Adrenal gland (tissue), 12 donors: Measurements from ENCODE around the gene NHSL1. TPM values are rescaled to one million over a fixed set of nuclear protein-coding genes. Genes with fewer than 3 reads are reported as not detected.

Source experiments
- DNase-seq, 7 donors: peaks; one replicate each; pipeline ENCODE4 v3.0.0-alpha.2; 2019 to 2020
- H3K27ac ChIP-seq, 5 donors: fragments of 200-600 bp; sonication (generic) in 4 of 5; 1 replicate in 3 of 5; 2 replicates in 2 of 5; pipeline versions ENCODE4 v1.5.1 to v1.8.0; 2016 to 2020; ENCODE audit warnings: mild to moderate bottlenecking in 1 of 5
- H3K27me3 ChIP-seq: fragments of 200-600 bp; 2 replicates; pipeline ENCODE4 v1.8.0; 2021
- H3K36me3 ChIP-seq, 2 donors: fragments of 200-600 bp; replicated peaks in 1 of 2; 1 replicate in 1 of 2; 2 replicates in 1 of 2; pipeline versions ENCODE4 v1.5.1 to v1.8.0; 2018 to 2022
- H3K4me1 ChIP-seq, 2 donors: fragments of 200-600 bp; replicated peaks in 1 of 2; 1 replicate in 1 of 2; 2 replicates in 1 of 2; pipeline versions ENCODE4 v1.5.1 to v1.8.0; 2018 to 2021
- H3K4me3 ChIP-seq, 4 donors: fragments of 200-600 bp; sonication (generic) in 3 of 4; one replicate each; pipeline ENCODE4 v1.5.1; 2016 to 2018
- H3K9me3 ChIP-seq, 3 donors: fragments of 200-600 bp; sonication (generic) in 1 of 3; replicated peaks in 1 of 3; 1 replicate in 2 of 3; 2 replicates in 1 of 3; pipeline versions ENCODE4 v1.5.1 to v1.8.0; 2016 to 2021
- POLR2A ChIP-seq, 2 donors: fragments of 450-650 bp; IDR thresholded peaks; one replicate each; pipeline ENCODE4 v1.6.1; 2017; ENCODE audit warnings: antibody characterized with exemption in 2 of 2, mild to moderate bottlenecking in 2 of 2, moderate library complexity in 1 of 2
- WGBS, 4 donors: extraction: QIAGEN DNeasy Blood & Tissue Kit in 2 of 4; methylation state at CpG; one replicate each; pipeline versions ENCODE4 v1.1.5 to v1.1.7; 2013 to 2017; 5-methylcytosine and 5-hydroxymethylcytosine counted together
- intact Hi-C, 2 donors: fragments of 100-400 bp; cut with DNase I; formaldehyde crosslinking; loops; one replicate each; pipeline versions ENCODE4 v1.14.1 to v1.15.0; 2022 to 2023
- polyA plus RNA-seq, 3 donors: library from polyadenylated mRNA; stranded (reverse); fragments of 200-250 nt in 2 of 3; fragments of 350-450 nt in 1 of 3; fragmentation: Illumina TruSeq in 1 of 3; extraction: RNeasy Lipid Tissue Mini Kit (QIAGEN cat#74804) in 1 of 3; gene quantifications; one replicate each; pipeline ENCODE4 v1.2.3, GENCODE V29; 2013 to 2014
- total RNA-seq, 9 donors: library from RNA; depleted of rRNA in 4 of 9; stranded (reverse); fragments of >200 nt in 4 of 9; fragments of 120-200 nt in 1 of 9; fragmentation: NEBNext Ultra II Directional in 1 of 9; extraction: Animal tissue kit (Norgen Biotek cat#: 25700) in 1 of 9; gene quantifications; one replicate each; pipeline versions ENCODE4 v1.1.0 to v1.2.4, GENCODE V29; 2013 to 2023
- TF ChIP-seq, protein P1 (sequence below), 6 experiments: fragments of 450-650 bp in 4 of 6; fragments of 200-600 bp in 2 of 6; sonication (generic) in 1 of 6; IDR thresholded peaks; 1 replicate in 5 of 6; 2 replicates in 1 of 6; pipeline versions ENCODE4 v1.5.1 to v1.8.0; 2016 to 2021; ENCODE audit warnings: antibody characterized with exemption in 6 of 6, mild to moderate bottlenecking in 2 of 6, moderate library complexity in 1 of 6
- donor health status: healthy with polysubstance abuse.
- donor health status: Bipolar disorder and iron deficiency.
- donor health status: DM: yes; HTN: yes; CAD: no.
- donor health status: DM: no; HTN: no; CAD: no.
- donor health status: DM: no; HTN: no; CAD: no.
- donor health status: DM: yes; HTN: yes; CAD: no.

NHSL1 gene
- total and polyA plus RNA-seq, 12 donors = 1.2 to 12.7 (median 5.3) TPM

DNA sequence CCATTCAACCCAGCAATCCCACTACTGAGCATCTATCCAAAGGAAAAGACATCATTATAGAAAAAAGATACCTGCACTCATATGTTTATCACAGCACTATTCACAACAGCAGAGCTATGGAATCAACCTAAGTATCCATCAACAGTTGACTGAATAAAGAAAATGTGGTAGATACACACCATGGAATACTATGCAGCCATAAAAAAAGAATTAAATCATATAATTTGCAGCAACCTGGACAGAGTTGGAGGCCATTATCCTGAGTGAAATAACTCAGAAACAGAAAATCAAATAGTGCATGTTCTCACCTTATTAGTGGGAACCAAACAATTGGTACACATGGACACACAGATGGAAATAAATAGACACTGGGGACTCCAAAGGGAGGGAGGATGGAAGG, 23.2 kb downstream of the NHSL1 start:
- intact Hi-C loops = no loop called here
- Histone ChIP-seq H3K4me1 (peaks cover 0 to 6% of the 10 kb centered on the region in 2 donors), H3K27me3 (no peaks in the 10 kb centered on the region), H3K9me3 (no peaks in the 10 kb centered on the region), H3K36me3 (no peaks in the 10 kb centered on the region), H3K27ac (no peak overlapping the region), H3K4me3 (no peak overlapping the region)
- no peak for DNase-seq
- TF ChIP-seq, protein P1, sequence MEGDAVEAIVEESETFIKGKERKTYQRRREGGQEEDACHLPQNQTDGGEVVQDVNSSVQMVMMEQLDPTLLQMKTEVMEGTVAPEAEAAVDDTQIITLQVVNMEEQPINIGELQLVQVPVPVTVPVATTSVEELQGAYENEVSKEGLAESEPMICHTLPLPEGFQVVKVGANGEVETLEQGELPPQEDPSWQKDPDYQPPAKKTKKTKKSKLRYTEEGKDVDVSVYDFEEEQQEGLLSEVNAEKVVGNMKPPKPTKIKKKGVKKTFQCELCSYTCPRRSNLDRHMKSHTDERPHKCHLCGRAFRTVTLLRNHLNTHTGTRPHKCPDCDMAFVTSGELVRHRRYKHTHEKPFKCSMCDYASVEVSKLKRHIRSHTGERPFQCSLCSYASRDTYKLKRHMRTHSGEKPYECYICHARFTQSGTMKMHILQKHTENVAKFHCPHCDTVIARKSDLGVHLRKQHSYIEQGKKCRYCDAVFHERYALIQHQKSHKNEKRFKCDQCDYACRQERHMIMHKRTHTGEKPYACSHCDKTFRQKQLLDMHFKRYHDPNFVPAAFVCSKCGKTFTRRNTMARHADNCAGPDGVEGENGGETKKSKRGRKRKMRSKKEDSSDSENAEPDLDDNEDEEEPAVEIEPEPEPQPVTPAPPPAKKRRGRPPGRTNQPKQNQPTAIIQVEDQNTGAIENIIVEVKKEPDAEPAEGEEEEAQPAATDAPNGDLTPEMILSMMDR (IDR thresholded peaks at IDR 0.05) = no peak
- no peak for TF ChIP-seq POLR2A (IDR thresholded peaks at IDR 0.05)

DNA sequence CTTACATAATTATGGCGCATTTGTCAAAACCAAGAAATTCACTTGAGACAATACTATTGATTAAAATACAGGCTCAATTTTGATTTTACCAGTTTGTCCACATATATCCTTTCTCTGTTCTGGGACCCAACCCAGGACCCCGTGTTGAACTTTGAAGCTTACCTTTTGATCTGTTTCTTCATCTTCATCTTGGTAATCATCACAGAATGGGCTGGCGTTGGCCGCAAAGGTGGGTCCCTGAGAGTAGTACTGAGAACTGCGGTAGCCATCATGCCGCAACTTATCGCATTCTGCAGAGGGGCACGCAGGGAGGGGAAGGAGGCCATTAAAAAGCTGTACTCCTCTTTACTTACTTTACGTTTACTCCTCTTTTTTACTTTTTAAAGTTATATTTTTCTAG, 26.1 kb downstream of the NHSL1 start:
- Histone ChIP-seq H3K4me1 (peaks cover 0 to 3% of the 10 kb centered on the region in 2 donors), H3K36me3 (no peaks in the 10 kb centered on the region), H3K9me3 (no peaks in the 10 kb centered on the region), H3K27me3 (no peaks in the 10 kb centered on the region), H3K4me3 (no peak overlapping the region), H3K27ac (no peak overlapping the region)
- no peak for DNase-seq
- TF ChIP-seq, protein P1 (IDR thresholded peaks at IDR 0.05) = no peak
- no peak for TF ChIP-seq POLR2A (IDR thresholded peaks at IDR 0.05)
- intact Hi-C loops = no loop called here
- WGBS, 4 donors = 90 to 96% (median 92%) methylated on average over 9 of the region's 9 CpGs

DNA sequence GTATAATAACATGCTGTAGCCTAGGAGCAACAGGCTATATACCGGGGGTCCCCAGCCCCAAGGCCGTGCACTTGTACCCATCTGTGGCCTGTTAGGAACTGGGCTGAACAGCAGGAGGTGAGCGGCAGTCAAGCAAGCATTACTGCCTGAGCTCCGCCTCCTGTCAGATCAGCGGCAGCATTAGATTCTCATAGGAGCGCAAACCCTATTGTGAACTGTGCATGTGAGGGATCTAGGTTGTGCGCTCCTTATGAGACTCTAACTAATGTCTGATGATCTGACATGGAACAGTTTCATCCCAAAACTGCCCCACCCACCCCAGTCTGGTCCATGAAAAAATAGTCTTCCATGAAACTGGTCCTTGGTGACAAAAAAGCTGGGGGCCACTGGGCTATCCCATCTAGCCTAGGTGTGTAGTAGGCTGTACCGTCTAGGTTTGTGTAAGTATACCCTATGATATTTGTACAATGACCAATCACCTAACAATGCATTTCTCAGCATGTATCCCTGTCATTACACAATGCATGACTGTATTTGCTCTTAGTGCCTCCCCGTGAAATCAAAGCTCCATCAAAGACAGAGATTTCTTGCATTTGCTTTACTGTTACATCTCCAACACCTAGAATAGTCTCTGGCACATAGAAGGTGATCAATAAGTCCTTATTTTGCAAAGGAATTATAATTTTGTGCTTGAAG, 30.8 kb downstream of the NHSL1 start:
- WGBS, 4 donors = 94 to 97% (median 96%) methylated on average over 8 to 9 of the region's 9 CpGs
- TF ChIP-seq, protein P1 (IDR thresholded peaks at IDR 0.05) = no peak
- no peak for TF ChIP-seq POLR2A (IDR thresholded peaks at IDR 0.05)
- DNase-seq = no peak
- Histone ChIP-seq H3K27me3 (no peaks in the 10 kb centered on the region), H3K4me1 (no peaks in the 10 kb centered on the region), H3K36me3 (peaks cover 0 to 5% of the 10 kb centered on the region in 2 donors), H3K4me3 (no peak overlapping the region), H3K27ac (no peak overlapping the region), H3K9me3 (no peaks in the 10 kb centered on the region)
- intact Hi-C loops = no loop called here

DNA sequence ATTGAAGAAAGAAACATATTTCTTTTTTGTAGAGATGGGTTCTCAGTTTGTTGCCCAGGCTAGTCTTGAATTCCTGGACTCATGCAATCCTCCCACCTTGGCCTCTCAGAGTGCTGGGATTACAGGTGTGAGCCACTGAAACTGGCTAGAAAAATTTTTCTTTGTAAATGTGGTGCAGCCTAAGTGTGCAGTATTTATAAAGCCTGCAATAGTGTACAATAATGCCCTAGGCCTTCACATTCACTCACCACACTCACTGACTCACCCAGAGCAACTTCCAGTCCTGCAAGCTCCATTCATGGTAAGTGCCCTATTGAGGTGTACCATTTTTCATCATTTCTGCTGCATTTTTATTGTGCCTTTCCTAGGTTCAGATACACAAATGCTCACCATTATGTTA, 31.4 kb downstream of the NHSL1 start:
- DNase-seq = no peak
- no peaks in the 10 kb centered on the region for H3K27me3 ChIP-seq
- TF ChIP-seq, protein P1 (IDR thresholded peaks at IDR 0.05) = no peak
- no peak for TF ChIP-seq POLR2A (IDR thresholded peaks at IDR 0.05)

More for the DNA sequence above, 31.4 kb downstream of the NHSL1 start:
- peaks cover 0 to 5% of the 10 kb centered on the region in 2 donors for H3K36me3 ChIP-seq
- H3K9me3 ChIP-seq = no peaks in the 10 kb centered on the region
- intact Hi-C loops = no loop called here
- H3K4me3 ChIP-seq = no peak overlapping the region
- no peaks in the 10 kb centered on the region for H3K4me1 ChIP-seq
- H3K27ac ChIP-seq = no peak overlapping the region
